GM19099 (cell line): ENCODE measurements around the gene CHAF1A.
A peak's percentile ranks its signal among the peaks of the same experiment; 100 is the strongest.

Experiments used
- POLR2A ChIP-seq: IDR thresholded peaks from 3 replicates; pipeline ENCODE4 v1.6.1; 2011; ENCODE audit warnings: low read depth; ENCODE audit not compliant: insufficient read length; ENCODE audit errors: extremely low read depth

CHAF1A gene

GRCh38 chr19:4464815-4465581, 62.6 kb downstream of the CHAF1A start:
- no peak for TF ChIP-seq POLR2A

GRCh38 chr19:4467835-4468234, 65.4 kb downstream of the CHAF1A start:
- no peak for TF ChIP-seq POLR2A

GRCh38 chr19:4471403-4472173, 69.1 kb downstream of the CHAF1A start:
- peak; percentile 53 for TF ChIP-seq POLR2A

- TF ChIP-seq POLR2A = peak; percentile 39
Observed at GRCh38 chr19:4472174-4472974, 69.9 kb downstream of the CHAF1A start, which contains the start of gene HDGFL2. HDGFL2 (plus strand) TSS chr19:4472297; CDS start chr19:4472351, 54 bp downstream.

GRCh38 chr19:4473011-4473762, 70.7 kb downstream of the CHAF1A start:
- no peak for TF ChIP-seq POLR2A

GRCh38 chr19:4473763-4474513, 71.5 kb downstream of the CHAF1A start:
- TF ChIP-seq POLR2A = no peak

- TF ChIP-seq POLR2A = no peak
Observed at GRCh38 chr19:4474514-4475022, 72.1 kb downstream of the CHAF1A start.

- TF ChIP-seq POLR2A = no peak
Observed at GRCh38 chr19:4477034-4477801, 74.8 kb downstream of the CHAF1A start.

- TF ChIP-seq POLR2A = no peak
Observed at GRCh38 chr19:4482721-4483364, 80.4 kb downstream of the CHAF1A start.

GRCh38 chr19:4483385-4483784, 80.9 kb downstream of the CHAF1A start:
- TF ChIP-seq POLR2A = no peak

GRCh38 chr19:4487572-4487971, 85.1 kb downstream of the CHAF1A start:
- TF ChIP-seq POLR2A = no peak

- no peak for TF ChIP-seq POLR2A
Observed at GRCh38 chr19:4488496-4488895, 86.1 kb downstream of the CHAF1A start.
